GM12874 (cell line): Measurements from ENCODE around the gene FPR3.

Source experiments
- CTCF ChIP-seq: IDR thresholded peaks from 2 replicates; pipeline ENCODE4 v1.5.1; 2011; ENCODE audit warnings: low read depth, mild to moderate bottlenecking, control low read depth, low read length, moderate library complexity; ENCODE audit not compliant: insufficient read depth

Gene FPR3

GRCh38 chr19:51755571-51755970 lies 39.4 kb upstream of the FPR3 start:
- no peak for TF ChIP-seq CTCF

- no peak for TF ChIP-seq CTCF
These were observed 34.1 kb upstream of the FPR3 start, which contains the start of gene FPR2 for GRCh38 chr19:51760697-51761356. FPR2 (plus strand) TSS chr19:51761180; CDS start chr19:51768659, 7,479 bp downstream.

GRCh38 chr19:51761696-51762095 lies 33.3 kb upstream of the FPR3 start:
- no peak for TF ChIP-seq CTCF

GRCh38 chr19:51765086-51765485 lies 29.9 kb upstream of the FPR3 start:
- TF ChIP-seq CTCF: no peak

GRCh38 chr19:51766461-51766860 lies 28.5 kb upstream of the FPR3 start:
- no peak for TF ChIP-seq CTCF

- TF ChIP-seq CTCF: no peak
These were observed 23.4 kb upstream of the FPR3 start for GRCh38 chr19:51771376-51772130.

- TF ChIP-seq CTCF: no peak
These were observed 22.0 kb upstream of the FPR3 start for GRCh38 chr19:51772977-51773376.
